HG02642 (cell line): Measurements from ENCODE around the gene IL17B.

Experiments used
- ATAC-seq: cut with Tn5 transposase; IDR thresholded peaks from one replicate; pipeline ENCODE4 v1.9.1; 2021; ENCODE audit warnings: mild to moderate bottlenecking; ENCODE audit not compliant: unreplicated experiment, poor library complexity

The IL17B gene

DNA sequence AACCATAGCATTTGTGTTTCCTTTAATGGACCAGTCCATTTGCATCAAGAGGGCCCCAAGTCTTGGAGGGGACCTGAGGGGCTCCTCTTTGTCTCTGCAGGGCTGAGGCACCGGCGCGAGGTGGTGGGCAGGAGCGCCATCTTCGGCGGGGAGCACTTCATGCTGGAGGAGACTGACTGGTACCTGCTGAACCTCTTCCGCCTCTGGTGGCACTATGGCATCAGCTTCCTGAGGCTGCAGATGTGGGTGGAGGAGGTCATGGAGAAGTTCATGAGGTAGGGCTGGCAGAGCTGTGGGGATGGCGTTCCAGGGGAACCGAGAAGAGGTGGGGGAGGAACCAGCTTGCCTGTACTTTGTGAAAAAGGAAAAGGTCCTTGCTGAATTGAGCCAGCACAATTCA is 15.2 kb downstream of the IL17B start:
- no peak for ATAC-seq

DNA sequence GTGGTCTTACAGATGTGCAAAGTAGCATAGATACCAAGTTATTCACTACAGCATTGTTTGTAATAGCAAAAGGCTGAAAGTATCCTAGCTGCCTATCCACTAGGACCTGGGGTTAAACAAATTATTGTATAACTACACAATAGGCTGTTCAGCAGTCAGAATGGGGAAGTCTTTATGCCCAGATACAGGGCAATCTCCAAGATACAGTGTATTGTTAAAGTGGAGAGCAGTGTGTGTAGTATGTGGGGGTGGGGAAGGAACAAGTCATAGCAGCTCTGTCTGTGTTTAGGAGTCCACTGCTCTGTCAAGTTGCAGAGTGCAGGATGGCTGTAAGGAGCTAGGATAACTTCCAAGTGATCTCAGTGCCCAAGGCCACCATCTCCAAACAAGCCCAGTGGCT is 15.7 kb downstream of the IL17B start:
- no peak for ATAC-seq

DNA sequence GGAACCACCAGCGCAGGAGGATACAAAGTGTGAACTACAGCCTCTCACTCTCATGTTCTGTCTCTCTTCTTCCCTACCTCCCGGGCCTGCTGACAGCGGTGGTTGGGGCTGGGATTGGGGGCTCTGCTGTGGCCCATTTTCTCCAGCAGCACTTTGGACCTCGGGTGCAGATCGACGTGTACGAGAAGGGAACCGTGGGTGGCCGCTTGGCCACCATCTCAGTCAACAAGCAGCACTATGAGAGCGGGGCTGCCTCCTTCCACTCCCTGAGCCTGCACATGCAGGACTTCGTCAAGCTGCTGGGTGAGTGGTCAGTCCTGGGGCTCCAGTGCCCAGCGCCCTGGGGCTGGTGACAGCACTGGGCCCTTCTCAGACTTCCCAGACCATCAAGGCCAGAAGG is 16.6 kb downstream of the IL17B start:
- no peak for ATAC-seq

DNA sequence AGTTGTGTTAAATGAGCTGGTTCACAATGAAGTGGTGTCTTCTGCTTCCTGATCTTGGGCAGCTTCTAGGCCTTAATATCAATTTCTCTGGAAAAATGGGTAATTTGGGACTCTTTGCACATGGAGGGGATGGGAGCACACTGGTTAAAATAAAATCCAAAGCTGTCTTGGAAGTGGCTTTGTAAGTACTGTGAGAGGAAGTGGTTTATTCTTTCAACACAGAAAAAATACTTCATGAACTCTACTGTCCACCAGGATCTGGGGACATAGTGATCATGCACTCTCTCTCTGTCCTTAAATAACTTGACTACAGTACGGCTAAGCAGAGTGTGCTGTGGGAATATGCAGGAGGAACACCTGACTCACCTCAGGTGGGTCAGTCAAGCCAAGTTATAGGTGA is 18.8 kb downstream of the IL17B start:
- no peak for ATAC-seq

DNA sequence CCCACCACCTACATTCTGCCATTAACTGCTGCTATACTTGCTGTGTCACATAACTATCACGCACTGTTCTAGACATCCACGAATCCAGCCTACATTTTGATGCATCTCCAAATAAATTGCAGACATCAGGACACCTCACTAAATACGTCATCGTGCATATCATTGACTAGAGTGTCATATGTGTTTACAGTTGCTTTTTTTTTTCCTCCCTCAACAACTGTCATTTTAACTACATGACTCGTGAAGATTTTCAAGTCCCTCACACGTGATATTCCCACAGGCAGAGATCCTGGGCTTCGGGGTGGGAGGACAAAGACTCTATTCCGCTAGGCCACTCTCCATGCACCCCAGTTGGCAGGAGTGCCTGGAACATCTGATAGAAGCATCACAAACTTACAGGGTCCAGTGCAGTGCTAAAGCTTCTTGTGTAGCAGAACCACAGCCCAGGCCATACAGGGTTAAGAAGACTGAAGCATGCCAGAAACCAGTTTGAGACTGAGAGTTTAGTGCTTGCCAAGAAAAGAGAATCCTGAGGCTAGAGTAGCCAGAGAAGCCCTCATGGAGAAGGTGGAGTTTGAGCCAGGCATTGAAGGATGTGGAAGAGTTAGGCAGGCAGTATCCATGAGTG is 20.1 kb downstream of the IL17B start:
- no peak for ATAC-seq

DNA sequence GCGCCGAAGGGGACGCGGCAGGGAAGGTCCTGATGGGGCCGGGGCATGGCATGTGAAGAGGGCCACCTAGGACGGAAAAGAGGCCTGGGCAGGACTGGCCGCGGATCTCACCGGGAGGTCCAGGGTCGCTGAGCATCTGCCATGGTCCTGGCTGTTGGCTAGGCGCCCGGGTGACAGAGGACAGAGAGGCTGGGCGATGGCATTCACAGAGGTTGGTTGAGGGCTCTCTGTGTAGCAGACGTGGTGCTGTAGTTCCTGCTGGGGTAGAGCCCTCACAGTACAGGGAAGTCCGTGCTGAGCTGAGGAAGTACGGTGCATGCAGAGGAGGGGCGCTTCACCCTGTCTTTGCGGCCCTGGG is 20.8 kb downstream of the IL17B start:
- peak; percentile 12 for ATAC-seq

DNA sequence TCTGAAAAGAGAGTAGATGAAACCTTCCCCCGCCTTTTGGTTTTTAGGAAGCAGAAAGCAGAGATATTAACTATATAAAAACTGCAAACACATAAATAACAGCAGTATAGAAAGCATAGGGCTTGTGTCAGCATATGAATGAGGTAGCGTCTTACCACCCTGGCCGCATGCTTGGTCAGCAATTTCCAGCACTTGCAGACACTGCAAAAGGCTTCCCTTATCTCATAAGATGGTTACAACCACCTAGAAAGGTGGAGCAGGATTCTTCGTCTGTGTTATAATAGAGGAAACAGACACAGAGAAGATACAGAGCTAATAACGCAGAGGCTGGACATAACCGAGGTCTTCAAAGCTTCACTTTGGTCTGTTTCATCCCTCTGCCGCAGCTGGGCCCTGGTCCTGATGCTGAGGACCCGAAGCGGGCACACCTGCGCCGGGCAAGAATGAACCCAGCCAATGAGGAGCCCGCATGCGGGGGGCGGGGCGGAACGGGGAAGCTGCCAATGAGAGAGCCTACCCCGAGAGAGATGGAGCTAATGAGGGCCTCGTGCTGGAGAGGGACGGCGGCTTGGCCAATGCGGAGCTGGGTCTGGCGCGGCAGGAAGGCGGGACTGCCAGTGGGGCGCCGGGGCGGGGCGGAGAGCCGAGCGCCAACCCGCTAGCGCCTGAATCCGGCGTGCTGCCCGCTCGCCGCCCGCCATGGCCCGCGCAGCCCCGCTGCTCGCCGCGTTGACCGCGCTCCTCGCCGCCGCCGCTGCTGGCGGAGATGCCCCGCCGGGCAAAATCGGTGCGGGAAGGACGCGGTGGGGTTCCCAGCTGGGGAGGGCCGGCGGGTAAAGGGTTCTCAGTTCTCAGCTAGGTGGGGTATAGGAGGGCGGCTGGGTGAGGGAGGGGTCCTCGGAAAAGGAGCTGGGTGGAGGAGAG is 21.5 kb downstream of the IL17B start, which contains the start of gene PCYOX1L:
Gene PCYOX1L (plus strand): TSS at position 677 of the 924 bp plus-strand sequence. CDS start 23 bp downstream, at position 700.
- ATAC-seq, result peak; percentile 99

DNA sequence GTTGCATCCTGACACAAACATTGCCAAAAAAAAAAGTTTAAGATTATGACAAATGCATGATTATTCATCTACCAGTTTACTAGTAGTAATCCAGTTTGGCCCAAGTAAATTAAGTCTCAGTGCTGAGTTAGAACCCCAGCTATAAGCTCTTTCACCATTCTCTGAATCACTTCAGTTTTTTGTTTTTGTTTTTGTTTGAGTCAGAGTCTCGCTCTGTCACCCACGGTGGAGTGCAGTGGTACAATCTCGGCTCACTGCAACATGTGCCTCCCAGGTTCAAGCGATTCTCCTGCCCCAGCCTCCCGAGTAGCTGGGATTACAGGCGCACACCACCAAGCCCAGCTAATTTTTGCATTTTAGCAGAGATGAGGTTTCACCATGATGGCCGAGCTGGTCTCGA is 22.7 kb downstream of the IL17B start:
- ATAC-seq, result no peak

DNA sequence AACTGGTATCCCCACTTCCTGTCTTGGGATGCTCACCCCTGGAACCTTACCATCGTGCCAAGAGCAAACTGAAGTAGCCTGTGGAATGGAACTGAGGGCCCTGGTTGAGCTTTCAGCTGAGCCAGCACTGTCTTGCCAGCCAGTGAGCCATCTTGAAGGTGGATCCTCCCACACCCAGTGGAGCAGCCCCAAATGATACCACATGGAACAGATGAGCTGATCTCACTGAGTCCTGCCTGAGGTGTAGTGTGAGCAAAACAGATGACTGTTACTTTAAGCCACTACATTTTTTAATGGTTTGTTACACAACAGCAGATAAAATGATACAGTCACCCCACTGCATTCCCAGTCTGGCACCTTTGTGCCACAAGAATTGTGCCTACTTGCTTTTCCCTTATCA is 23.4 kb downstream of the IL17B start:
- no peak for ATAC-seq

DNA sequence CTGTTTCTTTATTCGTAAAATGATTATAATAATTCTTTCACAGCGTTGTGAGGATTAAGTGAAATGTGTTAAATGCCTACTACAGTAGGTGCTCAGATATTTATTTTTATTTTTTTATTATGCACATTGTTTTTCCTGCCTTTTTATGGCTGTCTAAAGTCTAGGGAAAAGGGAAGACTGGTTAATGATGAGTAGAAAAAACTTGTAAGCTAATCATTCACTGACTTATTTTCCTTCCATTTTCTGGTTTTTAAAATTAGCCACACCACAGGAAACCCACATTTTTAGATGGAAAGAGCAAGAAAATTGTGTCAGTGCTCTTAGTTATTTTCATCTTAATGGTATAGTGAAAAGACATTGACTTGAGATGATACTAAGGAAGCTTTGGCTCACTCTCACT is 25.2 kb downstream of the IL17B start:
- no peak for ATAC-seq

DNA sequence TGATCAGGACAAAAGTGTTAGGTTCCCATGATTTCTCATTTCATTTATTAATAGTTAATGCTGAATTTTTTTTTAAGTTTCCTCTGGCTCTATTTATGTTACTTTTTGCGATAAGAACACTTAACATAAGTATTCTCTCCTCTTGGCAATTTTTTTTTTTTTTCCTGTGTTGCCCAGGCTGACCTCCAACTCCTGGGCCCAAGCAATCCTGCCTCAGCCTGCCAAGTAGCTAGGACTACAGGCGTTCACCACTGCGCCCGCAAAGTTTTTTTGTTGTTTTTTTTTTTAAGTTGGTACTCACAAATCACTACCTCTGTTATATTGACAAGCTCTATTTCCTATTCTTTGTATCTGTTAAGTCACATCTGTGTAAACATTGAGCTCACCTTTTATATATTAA is 26.9 kb downstream of the IL17B start:
- ATAC-seq, result no peak

DNA sequence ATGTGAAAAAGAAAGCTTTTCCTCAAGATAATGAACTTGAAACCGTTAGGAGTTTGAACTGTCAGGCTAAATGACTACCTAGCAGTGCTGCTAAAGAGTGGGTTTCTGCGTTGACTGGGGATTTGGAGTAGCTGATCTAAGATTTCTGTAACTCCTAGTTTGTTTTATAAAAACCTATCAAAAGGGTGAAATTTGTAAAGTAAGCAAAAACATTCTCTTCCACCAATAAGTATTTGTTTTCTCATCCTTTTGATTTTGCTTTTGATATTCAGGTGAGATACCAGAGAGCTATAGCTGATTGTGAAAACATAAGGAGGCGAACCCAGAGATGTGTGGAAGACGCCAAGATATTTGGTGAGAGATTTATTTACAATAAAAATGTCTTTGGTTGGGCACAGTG is 29.7 kb downstream of the IL17B start:
- no peak for ATAC-seq

DNA sequence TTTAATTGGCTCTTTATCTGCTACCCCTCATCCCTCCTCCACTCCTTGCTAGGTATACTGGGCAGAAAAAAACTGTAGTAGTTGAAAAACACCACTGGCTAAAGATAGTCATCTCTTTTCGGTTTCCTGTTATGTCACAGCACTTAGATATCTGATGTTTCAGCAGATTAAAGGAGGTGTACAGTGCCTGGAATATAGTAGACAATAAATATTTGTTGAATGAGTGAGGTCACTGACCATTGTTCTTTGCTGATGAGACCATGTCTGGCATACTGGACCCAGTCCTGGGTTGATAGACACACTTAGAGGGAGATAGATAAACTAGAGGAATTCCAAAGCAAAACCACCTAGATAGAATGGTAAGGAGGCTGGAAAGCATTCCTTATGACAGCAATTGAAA is 30.6 kb downstream of the IL17B start:
- no peak for ATAC-seq

DNA sequence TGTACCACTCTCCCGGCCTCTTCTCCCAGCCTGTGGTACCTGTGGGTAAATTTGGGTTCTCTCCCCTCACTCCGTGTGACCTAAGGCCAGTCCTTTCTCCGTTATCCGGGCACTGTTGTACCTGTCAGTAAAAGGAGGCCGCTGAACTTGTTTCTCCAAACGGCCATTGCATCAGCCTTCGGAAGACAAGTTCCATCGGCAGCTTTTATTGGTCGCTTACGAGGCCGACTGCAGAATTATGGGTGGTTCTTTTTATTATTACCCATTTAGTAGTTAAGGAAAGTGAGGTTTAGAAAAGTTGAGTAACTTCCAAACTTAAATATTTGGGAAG is 33.2 kb downstream of the IL17B start:
- peak; percentile 10 for ATAC-seq

DNA sequence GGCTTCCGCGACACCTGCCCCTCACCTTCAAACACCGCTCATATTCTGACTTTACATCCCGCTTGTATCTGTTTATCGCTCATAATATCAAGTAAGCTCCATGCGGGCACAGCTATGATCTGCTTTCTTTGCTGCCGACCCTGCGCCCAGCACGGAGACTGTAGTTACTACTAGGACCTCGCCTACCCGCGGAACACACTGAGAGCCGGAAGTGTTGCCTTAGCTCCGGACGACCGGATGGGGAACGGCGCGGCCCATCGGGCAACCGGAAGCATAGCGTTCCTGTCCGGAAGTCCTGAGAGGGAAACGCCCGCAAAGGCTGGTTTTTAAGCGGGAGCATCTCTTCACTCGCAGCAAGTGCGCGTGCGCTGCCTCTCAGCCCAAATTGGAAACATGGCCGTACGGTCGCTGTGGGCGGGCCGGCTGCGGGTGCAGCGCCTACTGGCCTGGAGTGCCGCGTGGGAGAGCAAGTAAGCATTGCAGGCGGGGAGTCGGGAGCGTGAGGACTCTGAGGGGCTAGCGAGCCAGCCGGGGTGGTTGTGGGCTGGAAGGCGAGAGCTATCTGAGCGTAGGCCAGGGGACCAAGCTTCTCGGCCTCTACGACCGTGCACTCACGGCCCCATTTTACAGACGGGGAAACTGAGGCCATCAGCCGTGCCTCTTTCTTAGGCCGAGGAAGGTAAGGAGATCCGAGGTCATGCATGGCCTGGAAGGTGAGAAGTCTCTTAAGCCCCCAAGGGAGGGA is 33.8 kb downstream of the IL17B start, which contains the start of gene GRPEL2:
Gene GRPEL2 (plus strand): TSS at position 353 of the 745 bp plus-strand sequence. CDS start 41 bp downstream, at position 394.
- peak; percentile 98 for ATAC-seq

DNA sequence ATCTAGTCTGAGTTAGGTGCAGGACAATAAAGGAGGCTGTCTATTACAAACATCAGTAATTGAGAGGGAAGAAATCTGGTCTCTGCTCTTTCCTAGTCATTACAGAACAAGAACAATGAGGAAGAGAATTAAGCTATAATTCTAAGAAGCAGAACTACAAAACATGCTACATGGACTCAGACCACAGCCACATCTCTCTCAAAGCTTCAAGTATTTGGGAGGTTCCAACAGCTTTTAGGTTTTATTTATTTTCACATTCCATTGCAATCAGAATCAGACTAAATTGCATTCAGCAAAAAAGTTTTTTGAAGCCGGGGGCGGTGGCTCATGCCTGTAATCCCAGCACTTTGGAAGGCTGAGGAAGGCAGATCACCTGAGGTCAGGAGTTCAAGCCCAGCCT is 34.9 kb downstream of the IL17B start:
- no peak for ATAC-seq

DNA sequence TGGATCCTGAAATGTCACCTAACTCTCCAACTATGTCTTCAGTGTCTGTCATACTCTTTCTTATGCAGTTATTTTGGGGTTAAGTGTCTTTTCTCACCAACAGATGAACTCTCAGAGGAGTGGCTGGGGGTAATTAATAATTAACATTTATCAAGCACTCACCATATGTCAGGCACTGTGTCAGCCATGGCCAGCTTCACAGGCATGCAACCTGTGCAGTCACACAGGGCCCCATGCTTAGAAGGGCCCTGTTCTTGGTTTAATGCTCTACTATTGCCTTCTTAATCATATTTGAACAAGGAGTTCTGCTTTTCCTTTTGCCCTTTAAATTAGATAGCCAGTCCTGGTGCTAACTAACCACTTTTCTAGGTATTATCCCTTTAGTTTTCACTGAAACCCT is 37.2 kb downstream of the IL17B start:
- no peak for ATAC-seq

DNA sequence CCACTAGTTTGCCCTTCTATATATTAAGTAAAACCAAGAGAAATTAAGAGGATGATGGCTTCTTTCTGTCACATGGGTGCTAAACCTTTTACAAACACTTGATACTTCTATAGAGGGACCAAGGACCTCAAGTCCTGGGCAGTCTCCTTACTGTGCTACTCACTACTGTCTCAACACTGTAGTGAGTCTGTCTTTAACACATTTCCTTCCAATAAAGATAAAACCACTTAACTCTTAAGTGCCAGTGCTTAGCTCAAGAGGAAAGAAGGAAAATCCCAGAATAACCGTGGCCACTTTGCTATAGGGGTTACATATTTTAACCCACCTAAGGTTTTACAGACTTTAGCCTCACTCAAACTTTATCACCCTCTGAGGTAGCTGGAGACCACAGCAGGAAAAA is 38.2 kb downstream of the IL17B start:
- ATAC-seq, result no peak

DNA sequence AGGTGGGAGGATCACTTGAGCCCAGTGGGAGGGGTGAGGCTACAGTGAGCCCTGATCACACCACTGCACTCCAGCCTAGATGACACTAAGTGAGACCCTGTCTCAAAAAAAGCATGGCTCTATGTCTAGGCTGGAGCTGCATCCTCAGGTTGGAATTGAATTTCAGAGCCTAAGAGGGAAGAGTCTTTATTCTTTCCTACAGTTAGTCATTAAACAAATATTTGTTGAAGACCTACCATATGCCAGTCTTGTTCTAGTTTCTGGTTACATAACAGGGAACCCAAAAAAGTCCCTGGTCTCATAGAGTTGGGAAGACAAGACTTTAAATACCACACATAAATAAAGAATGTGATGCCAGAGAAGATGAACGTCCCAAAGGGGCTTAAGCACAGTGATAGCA is 40.7 kb downstream of the IL17B start:
- ATAC-seq, result no peak

DNA sequence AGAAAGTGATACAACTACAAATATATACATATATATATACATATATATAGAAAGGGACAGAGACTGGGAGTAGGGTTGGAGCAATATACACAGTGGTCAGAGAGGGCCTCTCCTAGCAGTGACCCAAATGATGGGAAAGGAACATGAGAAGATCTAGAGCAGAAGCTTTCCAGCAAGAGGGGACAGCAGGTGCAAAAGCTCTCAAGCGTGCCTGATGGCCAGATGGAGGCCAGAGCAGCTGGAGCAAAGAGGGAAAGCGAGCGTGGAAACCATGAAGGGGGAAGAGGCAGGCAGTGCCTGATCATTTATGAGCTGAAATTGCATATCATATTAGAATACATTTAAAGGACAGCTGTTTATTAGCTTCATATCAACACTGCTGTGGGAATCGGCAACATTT is 41.4 kb downstream of the IL17B start:
- ATAC-seq, result no peak
